Limb (tissue), 2 donors: ENCODE measurements around the gene HDAC9.

ENCODE experiments used
- DNase-seq, 2 donors: peaks; one replicate each; pipeline ENCODE4 v3.0.0-alpha.2; 2016; ENCODE audit errors: extremely low spot score in 2 of 2

HDAC9 gene

GRCh38 chr7:18521945-18522566 is 26.5 kb downstream of the HDAC9 start:
- no peak for DNase-seq

- DNase-seq, result no peak
Measured at GRCh38 chr7:18524248-18524647, 28.7 kb downstream of the HDAC9 start.

- DNase-seq, result no peak
Measured at GRCh38 chr7:18526368-18526878, 30.9 kb downstream of the HDAC9 start.

GRCh38 chr7:18529239-18529638 is 33.7 kb downstream of the HDAC9 start:
- no peak for DNase-seq

GRCh38 chr7:18530224-18531179 is 35.0 kb downstream of the HDAC9 start:
- no peak for DNase-seq

GRCh38 chr7:18531539-18531938 is 36.0 kb downstream of the HDAC9 start:
- no peak for DNase-seq

GRCh38 chr7:18532813-18533212 is 37.3 kb downstream of the HDAC9 start:
- DNase-seq, result no peak

- DNase-seq, result no peak
Measured at GRCh38 chr7:18534481-18534880, 38.9 kb downstream of the HDAC9 start.

GRCh38 chr7:18535810-18536415 is 40.4 kb downstream of the HDAC9 start:
- DNase-seq, result no peak

GRCh38 chr7:18536486-18536885 is 40.9 kb downstream of the HDAC9 start:
- no peak for DNase-seq

- no peak for DNase-seq
Measured at GRCh38 chr7:18538554-18539250, 43.2 kb downstream of the HDAC9 start.

- no peak for DNase-seq
Measured at GRCh38 chr7:18540396-18540795, 44.8 kb downstream of the HDAC9 start.

GRCh38 chr7:18541181-18541870 is 45.8 kb downstream of the HDAC9 start:
- peak in 1 of 2 donors; percentile 41 for DNase-seq

GRCh38 chr7:18541871-18542212 is 46.3 kb downstream of the HDAC9 start:
- DNase-seq, result no peak

GRCh38 chr7:18546576-18546975 is 51.0 kb downstream of the HDAC9 start:
- no peak for DNase-seq

- DNase-seq, result no peak
Measured at GRCh38 chr7:18547509-18548187, 52.1 kb downstream of the HDAC9 start.

GRCh38 chr7:18548534-18548933 is 53.0 kb downstream of the HDAC9 start:
- no peak for DNase-seq

GRCh38 chr7:18550574-18550973 is 55.0 kb downstream of the HDAC9 start:
- no peak for DNase-seq

- no peak for DNase-seq
Measured at GRCh38 chr7:18552316-18552916, 56.9 kb downstream of the HDAC9 start.
